Measurements from ENCODE around the gene LRP4. TPM values are rescaled to one million over a fixed set of nuclear protein-coding genes. Genes with fewer than 3 reads are reported as not detected.

Gene LRP4
- total and polyA plus RNA-seq, 2 donors (not counting 1 experiment from before 2014, with no cell fraction given), result 1.3 to 2.9 TPM

DNA sequence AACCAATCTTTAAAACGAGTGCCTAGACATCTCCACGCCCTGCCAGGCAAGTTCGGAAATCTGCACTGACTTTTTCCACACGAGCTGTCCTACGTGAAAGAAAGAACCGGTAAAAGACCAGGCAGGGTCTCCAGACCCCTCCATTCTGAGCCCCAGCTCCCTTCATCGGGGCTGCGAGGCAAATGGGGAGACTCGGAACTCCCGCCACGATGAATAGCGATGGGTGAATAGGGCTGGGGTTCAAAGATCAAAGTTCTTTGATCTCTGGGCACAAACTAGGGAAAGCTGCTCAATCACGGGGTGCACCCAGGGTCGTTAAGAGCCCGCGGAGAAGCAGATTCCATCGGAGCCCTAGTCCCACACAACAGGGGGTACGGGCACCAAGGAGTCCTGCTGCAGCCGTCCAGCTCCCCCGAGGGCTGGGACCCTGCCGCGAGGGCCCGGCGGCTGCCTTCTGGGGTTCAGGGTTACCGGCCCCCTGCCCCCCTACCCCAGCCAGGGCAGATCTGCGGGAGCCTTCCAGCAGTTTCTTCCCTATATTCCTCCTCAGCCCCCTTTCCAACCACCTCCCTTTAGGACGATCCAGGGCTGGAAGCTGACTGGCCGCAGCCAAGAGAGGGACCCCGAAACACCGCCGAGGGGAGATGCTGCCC, 1.1 kb downstream of the LRP4 start:
- H3K4me3 ChIP-seq (replicated peaks in 1 of 4; ENCODE audit: control extremely low read depth in 1 of 4, insufficient read depth in 1 of 4, low read depth in 3 of 4, low read length in 4 of 4), result peak overlapping the region; percentile 42 to 77 (median 46)
- no peak for DNase-seq (ENCODE audit: low read depth in 2 of 2)
- TF ChIP-seq, protein P1, sequence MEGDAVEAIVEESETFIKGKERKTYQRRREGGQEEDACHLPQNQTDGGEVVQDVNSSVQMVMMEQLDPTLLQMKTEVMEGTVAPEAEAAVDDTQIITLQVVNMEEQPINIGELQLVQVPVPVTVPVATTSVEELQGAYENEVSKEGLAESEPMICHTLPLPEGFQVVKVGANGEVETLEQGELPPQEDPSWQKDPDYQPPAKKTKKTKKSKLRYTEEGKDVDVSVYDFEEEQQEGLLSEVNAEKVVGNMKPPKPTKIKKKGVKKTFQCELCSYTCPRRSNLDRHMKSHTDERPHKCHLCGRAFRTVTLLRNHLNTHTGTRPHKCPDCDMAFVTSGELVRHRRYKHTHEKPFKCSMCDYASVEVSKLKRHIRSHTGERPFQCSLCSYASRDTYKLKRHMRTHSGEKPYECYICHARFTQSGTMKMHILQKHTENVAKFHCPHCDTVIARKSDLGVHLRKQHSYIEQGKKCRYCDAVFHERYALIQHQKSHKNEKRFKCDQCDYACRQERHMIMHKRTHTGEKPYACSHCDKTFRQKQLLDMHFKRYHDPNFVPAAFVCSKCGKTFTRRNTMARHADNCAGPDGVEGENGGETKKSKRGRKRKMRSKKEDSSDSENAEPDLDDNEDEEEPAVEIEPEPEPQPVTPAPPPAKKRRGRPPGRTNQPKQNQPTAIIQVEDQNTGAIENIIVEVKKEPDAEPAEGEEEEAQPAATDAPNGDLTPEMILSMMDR (conservative IDR thresholded peaks at IDR 0.05 in 1 of 2, IDR thresholded peaks at IDR 0.05 in 1 of 2; ENCODE audit: low read depth in 1 of 2, low read length in 2 of 2), result no peak
- no peak for TF ChIP-seq EZH2 (IDR thresholded peaks at IDR 0.05; ENCODE audit: low read length, missing control alignments)
- H3K27ac ChIP-seq (ENCODE audit: insufficient read depth, low read length), result no peak overlapping the region
- H3K9me3 ChIP-seq (ENCODE audit: control insufficient read depth, insufficient read depth, low read depth, low read length), result no peaks in the 10 kb centered on the region
- H4K20me1 ChIP-seq (ENCODE audit: control insufficient read depth, extremely low read depth, insufficient read depth, low read length), result no peaks in the 10 kb centered on the region
- peak overlapping the region; percentile 92 for H3K4me2 ChIP-seq (ENCODE audit: extremely low read depth, insufficient read depth, low read length)
- peaks cover 18% of the 10 kb centered on the region for H3K4me1 ChIP-seq (ENCODE audit: control insufficient read depth, extremely low read depth, insufficient read depth, low read length)
- H3K36me3 ChIP-seq (ENCODE audit: control insufficient read depth, insufficient read depth, low read length), result no peaks in the 10 kb centered on the region
- peak overlapping the region; percentile 73 for H2AFZ ChIP-seq (ENCODE audit: low read length)
- no peaks in the 10 kb centered on the region for H3K27me3 ChIP-seq (ENCODE audit: control insufficient read depth, insufficient read depth, low read length)
- peak overlapping the region; percentile 24 for H3K9ac ChIP-seq (ENCODE audit: insufficient read depth, low read length)
- H3K79me2 ChIP-seq (ENCODE audit: control insufficient read depth, insufficient read depth, low read length), result no peaks in the 10 kb centered on the region

DNA sequence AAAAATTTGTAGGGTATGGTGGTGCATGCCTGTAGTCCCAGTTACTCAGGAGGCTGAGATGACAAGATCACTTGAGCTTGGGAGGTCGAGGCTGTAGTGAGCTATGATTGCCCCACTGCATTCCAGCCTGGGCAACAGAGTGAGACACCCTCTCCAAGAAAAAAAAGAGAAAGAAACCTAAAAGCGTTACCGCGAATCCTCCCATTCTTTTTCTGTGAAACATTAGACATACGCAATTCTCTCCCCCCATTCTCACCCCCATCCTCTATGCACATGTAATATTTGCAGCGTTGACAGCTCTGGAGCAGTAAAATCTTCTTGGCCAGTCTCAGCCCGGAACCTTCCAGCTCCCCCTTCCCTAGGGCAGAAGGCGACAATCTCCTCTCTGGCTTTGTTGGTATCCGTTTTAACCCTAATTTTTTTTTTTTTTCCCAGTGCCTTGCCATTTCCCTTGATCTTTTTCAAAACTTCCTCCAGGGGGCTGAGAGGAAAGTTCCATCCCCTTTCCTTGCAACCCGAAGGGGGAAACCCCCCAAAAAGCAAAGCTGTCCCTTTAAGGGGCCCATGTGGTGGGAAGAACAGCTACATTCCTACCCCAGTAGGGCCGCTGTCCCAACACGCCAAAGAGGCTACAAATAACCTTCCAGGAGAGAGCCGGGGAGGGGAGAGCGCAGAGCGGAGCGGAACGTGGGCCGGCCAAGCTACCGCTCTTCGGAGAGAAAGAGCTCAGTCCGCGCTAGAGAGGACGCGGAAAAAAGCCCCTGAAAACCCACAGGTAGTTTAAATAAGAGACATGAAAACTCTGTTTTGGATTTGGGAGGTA, 1.9 kb downstream of the LRP4 start:
- Histone ChIP-seq H3K27ac (ENCODE audit: insufficient read depth, low read length) (peak overlapping the region; percentile 6), H3K9me3 (ENCODE audit: control insufficient read depth, insufficient read depth, low read depth, low read length) (no peaks in the 10 kb centered on the region), H3K36me3 (ENCODE audit: control insufficient read depth, insufficient read depth, low read length) (no peaks in the 10 kb centered on the region), H3K79me2 (ENCODE audit: control insufficient read depth, insufficient read depth, low read length) (no peaks in the 10 kb centered on the region), H2AFZ (ENCODE audit: low read length) (peak overlapping the region; percentile 73), H4K20me1 (ENCODE audit: control insufficient read depth, extremely low read depth, insufficient read depth, low read length) (no peaks in the 10 kb centered on the region), H3K4me3 (replicated peaks in 1 of 4; ENCODE audit: control extremely low read depth in 1 of 4, insufficient read depth in 1 of 4, low read depth in 3 of 4, low read length in 4 of 4) (peak overlapping the region; percentile 42 to 77 (median 46)), H3K4me1 (ENCODE audit: control insufficient read depth, extremely low read depth, insufficient read depth, low read length) (peaks cover 18% of the 10 kb centered on the region), H3K9ac (ENCODE audit: insufficient read depth, low read length) (peak overlapping the region; percentile 24), H3K27me3 (ENCODE audit: control insufficient read depth, insufficient read depth, low read length) (no peaks in the 10 kb centered on the region), H3K4me2 (ENCODE audit: extremely low read depth, insufficient read depth, low read length) (peak overlapping the region; percentile 92)
- TF ChIP-seq, protein P1 (conservative IDR thresholded peaks at IDR 0.05 in 1 of 2, IDR thresholded peaks at IDR 0.05 in 1 of 2; ENCODE audit: low read depth in 1 of 2, low read length in 2 of 2), result peak; percentile 40 to 48
- TF ChIP-seq EZH2 (IDR thresholded peaks at IDR 0.05; ENCODE audit: low read length, missing control alignments), result no peak
- DNase-seq (ENCODE audit: low read depth in 2 of 2), result peak; percentile 72 to 76

DNA sequence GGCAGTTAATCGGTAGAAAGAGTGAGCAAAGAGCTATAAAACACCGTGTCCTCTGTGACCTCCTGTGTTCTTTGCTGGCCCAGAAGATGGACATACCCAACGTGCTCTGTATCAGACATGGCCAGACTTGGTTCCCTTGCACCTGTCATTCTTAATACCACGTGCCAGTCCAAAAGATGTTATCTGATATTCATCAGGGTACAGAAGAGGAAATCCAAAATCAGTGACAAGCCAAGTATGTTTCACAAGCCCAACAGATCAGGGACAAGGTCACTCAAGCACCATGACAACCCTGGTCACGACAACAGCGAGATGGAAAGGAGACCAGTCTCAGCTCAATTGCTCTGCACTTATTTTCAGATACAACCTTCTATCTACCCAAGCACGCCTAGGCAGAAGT, 3.4 kb downstream of the LRP4 start:
- H3K4me2 ChIP-seq (ENCODE audit: extremely low read depth, insufficient read depth, low read length), result no peak overlapping the region
- H3K9me3 ChIP-seq (ENCODE audit: control insufficient read depth, insufficient read depth, low read depth, low read length), result no peaks in the 10 kb centered on the region
- H3K27me3 ChIP-seq (ENCODE audit: control insufficient read depth, insufficient read depth, low read length), result no peaks in the 10 kb centered on the region
- H3K4me1 ChIP-seq (ENCODE audit: control insufficient read depth, extremely low read depth, insufficient read depth, low read length), result peaks cover 11% of the 10 kb centered on the region
- H3K9ac ChIP-seq (ENCODE audit: insufficient read depth, low read length), result no peak overlapping the region
- no peak overlapping the region for H2AFZ ChIP-seq (ENCODE audit: low read length)
- no peaks in the 10 kb centered on the region for H3K79me2 ChIP-seq (ENCODE audit: control insufficient read depth, insufficient read depth, low read length)
- no peak overlapping the region for H3K27ac ChIP-seq (ENCODE audit: insufficient read depth, low read length)
- H3K36me3 ChIP-seq (ENCODE audit: control insufficient read depth, insufficient read depth, low read length), result no peaks in the 10 kb centered on the region
- TF ChIP-seq, protein P1 (conservative IDR thresholded peaks at IDR 0.05 in 1 of 2, IDR thresholded peaks at IDR 0.05 in 1 of 2; ENCODE audit: low read depth in 1 of 2, low read length in 2 of 2), result no peak
- TF ChIP-seq EZH2 (IDR thresholded peaks at IDR 0.05; ENCODE audit: low read length, missing control alignments), result no peak
- H3K4me3 ChIP-seq (replicated peaks in 1 of 4; ENCODE audit: control extremely low read depth in 1 of 4, insufficient read depth in 1 of 4, low read depth in 3 of 4, low read length in 4 of 4), result no peak overlapping the region
- no peaks in the 10 kb centered on the region for H4K20me1 ChIP-seq (ENCODE audit: control insufficient read depth, extremely low read depth, insufficient read depth, low read length)
- no peak for DNase-seq (ENCODE audit: low read depth in 2 of 2)
